SJSA1 (cell line): Measurements from ENCODE around the gene LMAN2. TPM values are rescaled to one million over a fixed set of nuclear protein-coding genes. Genes with fewer than 3 reads are reported as not detected.
"Not testable (repeated sequence)": the region's sequence is repeated elsewhere in the genome, so short reads cannot be mapped to it uniquely, and the experiment has no call there.

Experiments
- DNase-seq, 2 experiments: peaks; one replicate each; pipeline ENCODE4 v3.0.0-alpha.2; 2015 to 2020; ENCODE audit warnings: low spot score in 2 of 2, low read depth in 1 of 2
- H3K27ac ChIP-seq: fragments of 250-450 bp; sonication (Bioruptor Pico); 2 replicates; pipeline ENCODE4 v1.5.1; 2020; ENCODE audit warnings: mild to moderate bottlenecking, moderate library complexity
- H3K27me3 ChIP-seq: fragments of 250-450 bp; sonication (Bioruptor Pico); replicated peaks from 2 replicates; pipeline ENCODE4 v1.5.1; 2020; ENCODE audit warnings: mild to moderate bottlenecking, moderate library complexity
- H3K36me3 ChIP-seq: fragments of 250-450 bp; sonication (Bioruptor Pico); 2 replicates; pipeline ENCODE4 v1.5.1; 2020; ENCODE audit warnings: mild to moderate bottlenecking
- H3K4me1 ChIP-seq: fragments of 250-450 bp; sonication (Bioruptor Pico); replicated peaks from 2 replicates; pipeline ENCODE4 v1.6.1; 2021; ENCODE audit warnings: mild to moderate bottlenecking
- H3K4me3 ChIP-seq: fragments of 250-450 bp; sonication (Bioruptor Pico); 2 replicates; pipeline ENCODE4 v1.5.1; 2020; ENCODE audit warnings: mild to moderate bottlenecking
- H3K9me3 ChIP-seq: fragments of 250-450 bp; sonication (Bioruptor Pico); replicated peaks from 2 replicates; pipeline ENCODE4 v1.5.1; 2020; ENCODE audit warnings: mild to moderate bottlenecking
- total RNA-seq: library from RNA; depleted of rRNA; stranded (reverse); fragments of >200 nt; shearing (Covaris generic); gene quantifications from 2 replicates; pipeline ENCODE4 v1.2.3, GENCODE V29; 2014

The LMAN2 gene
- total RNA-seq, 1 experiment from 2014 or later: 397 TPM

- DNase-seq: no peak
- Histone ChIP-seq H3K27me3 (no peaks in the 10 kb centered on the region), H3K4me1 (peaks cover 13% of the 10 kb centered on the region), H3K4me3 (no peak overlapping the region), H3K9me3 (no peaks in the 10 kb centered on the region), H3K36me3 (peaks cover 4% of the 10 kb centered on the region), H3K27ac (no peak overlapping the region)
Measured at GRCh38 chr5:177355868-177356168, 4.3 kb upstream of the LMAN2 start.

- Histone ChIP-seq H3K36me3 (peaks cover 6% of the 10 kb centered on the region), H3K27me3 (no peaks in the 10 kb centered on the region), H3K4me3 (no peak overlapping the region), H3K9me3 (no peaks in the 10 kb centered on the region), H3K4me1 (peaks cover 18% of the 10 kb centered on the region), H3K27ac (no peak overlapping the region)
- no peak for DNase-seq
Measured at GRCh38 chr5:177355162-177355867, 3.8 kb upstream of the LMAN2 start.

- H3K27ac ChIP-seq: no peak overlapping the region
- H3K4me1 ChIP-seq: peaks cover 22% of the 10 kb centered on the region
- no peak for DNase-seq
- H3K9me3 ChIP-seq: no peaks in the 10 kb centered on the region
- H3K36me3 ChIP-seq: peaks cover 11% of the 10 kb centered on the region
- no peaks in the 10 kb centered on the region for H3K27me3 ChIP-seq
- H3K4me3 ChIP-seq: no peak overlapping the region
Measured at GRCh38 chr5:177354711-177355110, 3.2 kb upstream of the LMAN2 start.

GRCh38 chr5:177354256-177354655, 2.8 kb upstream of the LMAN2 start:
- Histone ChIP-seq H3K4me3 (no peak overlapping the region), H3K27ac (no peak overlapping the region), H3K4me1 (peaks cover 22% of the 10 kb centered on the region), H3K27me3 (no peaks in the 10 kb centered on the region), H3K36me3 (peaks cover 15% of the 10 kb centered on the region), H3K9me3 (no peaks in the 10 kb centered on the region)
- DNase-seq: no peak

GRCh38 chr5:177353093-177353492, 1.6 kb upstream of the LMAN2 start:
- no peak for DNase-seq
- Histone ChIP-seq H3K27ac (no peak overlapping the region), H3K9me3 (no peaks in the 10 kb centered on the region), H3K36me3 (peaks cover 20% of the 10 kb centered on the region), H3K27me3 (no peaks in the 10 kb centered on the region), H3K4me1 (peaks cover 20% of the 10 kb centered on the region), H3K4me3 (no peak overlapping the region)

GRCh38 chr5:177350776-177351391, 584 bp downstream of the LMAN2 start:
- no peaks in the 10 kb centered on the region for H3K9me3 ChIP-seq
- peak overlapping the region; percentile 88 for H3K27ac ChIP-seq
- H3K4me3 ChIP-seq: peak overlapping the region; percentile 68
- DNase-seq: no peak
- peaks cover 13% of the 10 kb centered on the region for H3K4me1 ChIP-seq
- no peaks in the 10 kb centered on the region for H3K27me3 ChIP-seq
- H3K36me3 ChIP-seq: peaks cover 35% of the 10 kb centered on the region

GRCh38 chr5:177349762-177350161, 1.7 kb downstream of the LMAN2 start:
- H3K27ac ChIP-seq: no peak overlapping the region
- no peaks in the 10 kb centered on the region for H3K27me3 ChIP-seq
- no peak for DNase-seq
- H3K36me3 ChIP-seq: peaks cover 42% of the 10 kb centered on the region
- H3K4me3 ChIP-seq: no peak overlapping the region
- peaks cover 13% of the 10 kb centered on the region for H3K4me1 ChIP-seq
- H3K9me3 ChIP-seq: no peaks in the 10 kb centered on the region

- DNase-seq: no peak
- no peak overlapping the region for H3K4me3 ChIP-seq
- no peaks in the 10 kb centered on the region for H3K9me3 ChIP-seq
- H3K36me3 ChIP-seq: peaks cover 47% of the 10 kb centered on the region
- peaks cover 13% of the 10 kb centered on the region for H3K4me1 ChIP-seq
- no peak overlapping the region for H3K27ac ChIP-seq
- H3K27me3 ChIP-seq: no peaks in the 10 kb centered on the region
Measured at GRCh38 chr5:177349362-177349647, 2.2 kb downstream of the LMAN2 start.

- H3K36me3 ChIP-seq: peaks cover 51% of the 10 kb centered on the region
Measured at GRCh38 chr5:177347699-177348098, 3.8 kb downstream of the LMAN2 start.

GRCh38 chr5:177346820-177347219, 4.6 kb downstream of the LMAN2 start:
- Histone ChIP-seq H3K27ac (no peak overlapping the region), H3K27me3 (no peaks in the 10 kb centered on the region), H3K4me1 (peaks cover 9% of the 10 kb centered on the region), H3K9me3 (no peaks in the 10 kb centered on the region), H3K4me3 (no peak overlapping the region), H3K36me3 (peaks cover 56% of the 10 kb centered on the region)
- no peak for DNase-seq

More at GRCh38 chr5:177347699-177348098, 3.8 kb downstream of the LMAN2 start:
- Histone ChIP-seq H3K27ac (no peak overlapping the region), H3K9me3 (no peaks in the 10 kb centered on the region), H3K27me3 (no peaks in the 10 kb centered on the region), H3K4me3 (no peak overlapping the region), H3K4me1 (peaks cover 13% of the 10 kb centered on the region)
- DNase-seq: no peak

GRCh38 chr5:177344891-177345290, 6.6 kb downstream of the LMAN2 start:
- DNase-seq: no peak
- Histone ChIP-seq H3K27me3 (no peaks in the 10 kb centered on the region), H3K27ac (no peak overlapping the region), H3K36me3 (peaks cover 61% of the 10 kb centered on the region), H3K9me3 (no peaks in the 10 kb centered on the region), H3K4me3 (no peak overlapping the region), H3K4me1 (no peaks in the 10 kb centered on the region)

- Histone ChIP-seq H3K9me3 (no peaks in the 10 kb centered on the region), H3K27ac (no peak overlapping the region), H3K4me3 (no peak overlapping the region), H3K27me3 (no peaks in the 10 kb centered on the region), H3K36me3 (peaks cover 66% of the 10 kb centered on the region), H3K4me1 (no peaks in the 10 kb centered on the region)
- no peak for DNase-seq
Measured at GRCh38 chr5:177343777-177344176, 7.7 kb downstream of the LMAN2 start.

- H3K27ac ChIP-seq, DNase-seq: not testable (repeated sequence)
Measured at GRCh38 chr5:177343000-177343399, 8.5 kb downstream of the LMAN2 start.

GRCh38 chr5:177339107-177339638, 12.3 kb downstream of the LMAN2 start:
- DNase-seq: no peak
- peaks cover 81% of the 10 kb centered on the region for H3K36me3 ChIP-seq
- H3K27me3 ChIP-seq: no peaks in the 10 kb centered on the region
- no peaks in the 10 kb centered on the region for H3K4me1 ChIP-seq
- H3K27ac ChIP-seq: no peak overlapping the region
- H3K4me3 ChIP-seq: no peak overlapping the region
- no peaks in the 10 kb centered on the region for H3K9me3 ChIP-seq

More at GRCh38 chr5:177343000-177343399, 8.5 kb downstream of the LMAN2 start:
- not testable (repeated sequence) for H3K27me3 ChIP-seq, H3K9me3 ChIP-seq, H3K4me3 ChIP-seq, H3K4me1 ChIP-seq
- H3K36me3 ChIP-seq: peaks cover 70% of the 10 kb centered on the region
